ENCODE results near the gene PITPNM3. TPM values are rescaled to one million over a fixed set of nuclear protein-coding genes. Genes with fewer than 3 reads are reported as not detected.

Gene PITPNM3
- total and polyA plus RNA-seq, 2 of the 8 experiments (the other 6 are each of a cell fraction or from before 2014, with no cell fraction given), result 1.7 to 3.1 TPM

GRCh38 chr17:6508016-6508415 lies 48.3 kb downstream of the PITPNM3 start (continued):
- TF ChIP-seq EZH2 (IDR thresholded peaks at IDR 0.05; ENCODE audit: low read depth, low read length, severe bottlenecking) (no peak), MAFK (IDR thresholded peaks at IDR 0.05; ENCODE audit: low read depth, low read length) (no peak)
